ENCODE data around the gene ACP3. TPM values are rescaled to one million over a fixed set of nuclear protein-coding genes. Genes with fewer than 3 reads are reported as not detected.

Gene ACP3
- total and polyA plus RNA-seq, 2 of the 13 experiments (the other 11 are each of a cell fraction or from before 2014, with no cell fraction given): not detected

DNA sequence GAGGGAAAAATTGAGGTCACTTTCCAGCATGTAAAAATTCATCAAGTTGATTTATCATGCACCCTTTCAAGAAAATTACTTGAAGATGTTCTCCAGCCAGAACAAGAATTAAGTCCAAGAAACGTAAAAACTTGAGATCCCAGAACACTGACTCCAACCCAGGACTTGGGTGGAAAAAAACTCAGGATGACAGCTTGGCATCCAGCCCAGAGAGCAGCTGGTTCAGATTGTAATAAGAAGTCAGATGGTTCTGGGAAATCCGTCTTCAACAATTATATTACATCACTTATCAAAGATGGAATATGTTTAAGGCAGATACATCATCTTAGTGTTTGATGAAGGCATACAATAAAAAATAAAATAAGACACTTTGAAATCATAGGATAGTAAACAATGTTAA is 77.1 kb downstream of the ACP3 start:
- intact Hi-C loops (cut with micrococcal nuclease; ENCODE audit: unreplicated experiment) (no loop called here), in situ Hi-C loops (cut with HindIII; ENCODE audit: extremely low pct_ligation_motif_present, low pct_unique_long_range_greater_than_20kb) (no loop called here)
- H3K36me3 ChIP-seq (replicated peaks in 1 of 2; ENCODE audit: control insufficient read depth in 1 of 2, insufficient read depth in 2 of 2, low read length in 2 of 2): no peaks in the 10 kb centered on the region
- TF ChIP-seq ZNF777 (CRISPR knock-in tag; IDR thresholded peaks at IDR 0.05) (no peak), TBX2 (CRISPR knock-in tag; IDR thresholded peaks at IDR 0.05; ENCODE audit: borderline replicate concordance) (no peak), GATAD1 (CRISPR knock-in tag; IDR thresholded peaks at IDR 0.05) (no peak), SAP130 (CRISPR knock-in tag; IDR thresholded peaks at IDR 0.05; ENCODE audit: low read depth) (no peak), GTF3A (CRISPR knock-in tag; conservative IDR thresholded peaks at IDR 0.05) (no peak), JUNB (CRISPR knock-in tag; IDR thresholded peaks at IDR 0.05; ENCODE audit: borderline replicate concordance) (no peak), ZNF549 (CRISPR knock-in tag; IDR thresholded peaks at IDR 0.05) (no peak), ZNF232 (CRISPR knock-in tag; IDR thresholded peaks at IDR 0.05; ENCODE audit: borderline replicate concordance) (no peak), RORA (CRISPR knock-in tag; IDR thresholded peaks at IDR 0.05) (no peak), BHLHE40 (IDR thresholded peaks at IDR 0.05; ENCODE audit: low read length) (no peak), TOE1 (CRISPR knock-in tag; IDR thresholded peaks at IDR 0.05) (no peak), WIZ (CRISPR knock-in tag; IDR thresholded peaks at IDR 0.05) (no peak), MIER3 (CRISPR knock-in tag; IDR thresholded peaks at IDR 0.05; ENCODE audit: borderline replicate concordance) (no peak)
- TF ChIP-seq, protein P1, sequence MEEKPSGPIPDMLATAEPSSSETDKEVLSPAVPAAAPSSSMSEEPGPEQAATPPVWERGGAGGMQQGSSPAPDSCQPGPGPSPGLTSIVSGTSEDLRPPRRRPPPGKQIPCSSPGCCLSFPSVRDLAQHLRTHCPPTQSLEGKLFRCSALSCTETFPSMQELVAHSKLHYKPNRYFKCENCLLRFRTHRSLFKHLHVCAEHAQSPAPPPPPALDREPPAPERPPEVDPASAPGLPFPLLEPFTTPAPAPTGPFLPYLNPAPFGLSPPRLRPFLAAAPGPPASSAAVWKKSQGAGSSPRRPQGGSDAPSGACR (CRISPR knock-in tag; IDR thresholded peaks at IDR 0.05): no peak
- TF ChIP-seq, protein P2, sequence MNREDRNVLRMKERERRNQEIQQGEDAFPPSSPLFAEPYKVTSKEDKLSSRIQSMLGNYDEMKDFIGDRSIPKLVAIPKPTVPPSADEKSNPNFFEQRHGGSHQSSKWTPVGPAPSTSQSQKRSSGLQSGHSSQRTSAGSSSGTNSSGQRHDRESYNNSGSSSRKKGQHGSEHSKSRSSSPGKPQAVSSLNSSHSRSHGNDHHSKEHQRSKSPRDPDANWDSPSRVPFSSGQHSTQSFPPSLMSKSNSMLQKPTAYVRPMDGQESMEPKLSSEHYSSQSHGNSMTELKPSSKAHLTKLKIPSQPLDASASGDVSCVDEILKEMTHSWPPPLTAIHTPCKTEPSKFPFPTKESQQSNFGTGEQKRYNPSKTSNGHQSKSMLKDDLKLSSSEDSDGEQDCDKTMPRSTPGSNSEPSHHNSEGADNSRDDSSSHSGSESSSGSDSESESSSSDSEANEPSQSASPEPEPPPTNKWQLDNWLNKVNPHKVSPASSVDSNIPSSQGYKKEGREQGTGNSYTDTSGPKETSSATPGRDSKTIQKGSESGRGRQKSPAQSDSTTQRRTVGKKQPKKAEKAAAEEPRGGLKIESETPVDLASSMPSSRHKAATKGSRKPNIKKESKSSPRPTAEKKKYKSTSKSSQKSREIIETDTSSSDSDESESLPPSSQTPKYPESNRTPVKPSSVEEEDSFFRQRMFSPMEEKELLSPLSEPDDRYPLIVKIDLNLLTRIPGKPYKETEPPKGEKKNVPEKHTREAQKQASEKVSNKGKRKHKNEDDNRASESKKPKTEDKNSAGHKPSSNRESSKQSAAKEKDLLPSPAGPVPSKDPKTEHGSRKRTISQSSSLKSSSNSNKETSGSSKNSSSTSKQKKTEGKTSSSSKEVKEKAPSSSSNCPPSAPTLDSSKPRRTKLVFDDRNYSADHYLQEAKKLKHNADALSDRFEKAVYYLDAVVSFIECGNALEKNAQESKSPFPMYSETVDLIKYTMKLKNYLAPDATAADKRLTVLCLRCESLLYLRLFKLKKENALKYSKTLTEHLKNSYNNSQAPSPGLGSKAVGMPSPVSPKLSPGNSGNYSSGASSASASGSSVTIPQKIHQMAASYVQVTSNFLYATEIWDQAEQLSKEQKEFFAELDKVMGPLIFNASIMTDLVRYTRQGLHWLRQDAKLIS (CRISPR knock-in tag; IDR thresholded peaks at IDR 0.05): no peak
- DNase-seq (ENCODE audit: low spot score) (no peak), FAIRE-seq (no peak), ATAC-seq (no peak)
- no peaks in the 10 kb centered on the region for H3K79me2 ChIP-seq (ENCODE audit: insufficient read depth, low read length)
- no peak overlapping the region for H3K27ac ChIP-seq (ENCODE audit: extremely low read length, insufficient read depth, low read length)
- POLR2A ChIA-PET: no interaction called here
- 3% methylated on average over 2 of the region's 2 CpGs for WGBS (ENCODE audit: low lambda C conversion rate)
- H3K27me3 ChIP-seq (ENCODE audit: control insufficient read depth in 1 of 2, insufficient read depth in 2 of 2, low read length in 2 of 2): no peaks in the 10 kb centered on the region; a peak in 2 of 5 replicates
- BruUV-seq (replicated peaks): no TSS peak
- H2AFZ ChIP-seq (ENCODE audit: low read length): no peak overlapping the region
- no peak overlapping the region for H3K9ac ChIP-seq (ENCODE audit: insufficient read depth, low read depth, low read length)
- CTCF ChIA-PET (ENCODE audit: low intra/inter-chr PET ratio, low total read pairs): no interaction called here
- no peaks in the 10 kb centered on the region for H3K4me1 ChIP-seq (ENCODE audit: insufficient read depth, low read length)
- H4K20me1 ChIP-seq (ENCODE audit: insufficient read depth, low read length): no peaks in the 10 kb centered on the region
- H3K4me3 ChIP-seq (replicated peaks in 1 of 3; ENCODE audit: insufficient read depth in 1 of 3, low read depth in 2 of 3, low read length in 3 of 3): no peak overlapping the region
- no peaks in the 10 kb centered on the region for H3K9me3 ChIP-seq (ENCODE audit: low read length)
- H3K4me2 ChIP-seq (ENCODE audit: low read depth, low read length): no peak overlapping the region

All from HepG2 (cell line).